HCT116 (cell line): ENCODE data around the gene PDE4B. TPM values are rescaled to one million over a fixed set of nuclear protein-coding genes. Genes with fewer than 3 reads are reported as not detected.
A peak's percentile ranks its signal among the peaks of the same experiment; 100 is the strongest.

ENCODE experiments used
- ATAC-seq: fragments of 200-7000 bp; cut with Tn5 transposase; 2 replicates; pipeline ENCODE4 v1.9.1; 2020; ENCODE audit warnings: mild to moderate bottlenecking, moderate library complexity
- BruUV-seq: library from RNA; stranded (reverse); fragments of 400-500 nt; replicated peaks from 2 replicates; lab custom pipeline; 2021; lab: Mats Ljungman, UMichigan
- CTCF ChIA-PET: fragments of 300-600 bp; sonication (Branson Sonifier 250); formaldehyde crosslinking; loops from one replicate; lab custom pipeline; 2021; ENCODE audit warnings: antibody characterized with exemption; lab: Charles Lee
- POLR2A ChIA-PET: fragments of 300-600, 350-600 bp; sonication (Branson Sonifier 250); formaldehyde crosslinking; loops from one replicate; lab custom pipeline; 2021; ENCODE audit warnings: antibody characterized with exemption; lab: Charles Lee
- RAD21 ChIA-PET, 2 experiments: fragments of 300-600 bp; sonication (Branson Sonifier 250); formaldehyde crosslinking; loops; one replicate each; lab custom pipeline; 2023; ENCODE audit warnings: low total read pairs in 2 of 2; ENCODE audit not compliant: uncharacterized antibody in 2 of 2, unreplicated experiment in 2 of 2, low non-redundant PET in 1 of 2; lab: Charles Lee
- DNase-seq: peaks from one replicate; pipeline ENCODE4 v3.0.0-alpha.2; 2010; ENCODE audit warnings: low read depth, low spot score
- H2AFZ ChIP-seq: fragments of 200-600 bp; shearing (Covaris generic), sonication (generic); 2 replicates; pipeline ENCODE4 v1.6.1; 2017; ENCODE audit warnings: low read depth, mixed run types, mixed read lengths, antibody characterized with exemption, low read length; ENCODE audit not compliant: poor library complexity, severe bottlenecking
- H3K27ac ChIP-seq: 2 replicates; pipeline ENCODE4 v1.5.1; 2012; ENCODE audit warnings: low read depth, low read length
- H3K27me3 ChIP-seq: fragments of 200-600 bp; sonication (generic); 2 replicates; pipeline ENCODE4 v1.6.1; 2016; ENCODE audit warnings: mixed run types, low read length, mixed read lengths; ENCODE audit not compliant: insufficient read depth
- H3K36me3 ChIP-seq, 2 experiments: fragments of 200-500 bp in 1 of 2; fragments of 200-600 bp in 1 of 2; sonication (Bioruptor generic) in 1 of 2; sonication (generic) in 1 of 2; 2 replicates each; pipeline versions ENCODE4 v1.5.1 to v1.6.1; 2014 to 2016; ENCODE audit warnings: low read length in 2 of 2, inconsistent platforms in 1 of 2, mixed read lengths in 1 of 2, mixed run types in 1 of 2; ENCODE audit not compliant: insufficient read depth in 2 of 2, control insufficient read depth in 1 of 2
- H3K4me1 ChIP-seq, 2 experiments: fragments of 200-600 bp in 1 of 2; sonication (generic) in 1 of 2; 2 replicates each; pipeline versions ENCODE4 v1.5.1 to v1.6.1; 2012 to 2017; ENCODE audit warnings: low read length in 2 of 2, inconsistent platforms in 1 of 2, mild to moderate bottlenecking in 1 of 2, mixed read lengths in 1 of 2, mixed run types in 1 of 2, moderate library complexity in 1 of 2; ENCODE audit not compliant: insufficient read depth in 2 of 2, control insufficient read depth in 1 of 2
- H3K4me2 ChIP-seq: fragments of 200-600 bp; sonication (generic); 2 replicates; pipeline ENCODE4 v1.6.1; 2017; ENCODE audit warnings: mixed run types, low read length, mixed read lengths
- H3K4me3 ChIP-seq, 2 experiments: fragments of 200-600 bp in 1 of 2; sonication (generic) in 1 of 2; replicated peaks in 1 of 2; 2 replicates each; pipeline ENCODE4 v1.5.1; 2011 to 2016; ENCODE audit warnings: low read length in 2 of 2, control low read depth in 1 of 2, low read depth in 1 of 2, mild to moderate bottlenecking in 1 of 2, mixed read lengths in 1 of 2, mixed run types in 1 of 2
- H3K79me2 ChIP-seq: fragments of 200-600 bp; sonication (generic); 2 replicates; pipeline ENCODE4 v1.6.1; 2017; ENCODE audit warnings: mild to moderate bottlenecking, mixed run types, low read length, moderate library complexity, mixed read lengths; ENCODE audit not compliant: insufficient read depth
- H3K9ac ChIP-seq: fragments of 200-600 bp; sonication (generic); 2 replicates; pipeline ENCODE4 v1.6.1; 2016; ENCODE audit warnings: low read length, mixed read lengths
- H3K9me2 ChIP-seq: fragments of 200-600 bp; sonication (generic), shearing (Covaris generic); 2 replicates; pipeline ENCODE4 v1.6.1; 2017; ENCODE audit warnings: mixed run types, mild to moderate bottlenecking, moderate library complexity; ENCODE audit not compliant: insufficient read depth
- H3K9me3 ChIP-seq, 2 experiments: fragments of 200-500 bp in 1 of 2; fragments of 200-600 bp in 1 of 2; sonication (Bioruptor generic) in 1 of 2; sonication (generic) in 1 of 2; 2 replicates each; pipeline ENCODE4 v1.6.1; 2014 to 2017; ENCODE audit warnings: low read length in 2 of 2, mixed read lengths in 2 of 2, inconsistent platforms in 1 of 2, low read depth in 1 of 2, mild to moderate bottlenecking in 1 of 2, mixed run types in 1 of 2, moderate library complexity in 1 of 2; ENCODE audit not compliant: control insufficient read depth in 1 of 2, insufficient read depth in 1 of 2
- H4K20me1 ChIP-seq: fragments of 200-600 bp; sonication (generic), shearing (Covaris generic); 2 replicates; pipeline ENCODE4 v1.6.1; 2017; ENCODE audit warnings: mixed run types, mild to moderate bottlenecking, moderate library complexity; ENCODE audit not compliant: insufficient read depth
- CEBPB ChIP-seq: IDR thresholded peaks from 2 replicates; pipeline ENCODE4 v1.6.1; 2012; ENCODE audit warnings: low read depth
- EGR1 ChIP-seq: IDR thresholded peaks from 2 replicates; pipeline ENCODE4 v1.6.1; 2012; ENCODE audit warnings: low read depth
- ELF1 ChIP-seq: IDR thresholded peaks from 2 replicates; pipeline ENCODE4 v1.6.1; 2012; ENCODE audit warnings: low read depth, borderline replicate concordance
- EZH2phosphoT487 ChIP-seq: fragments of 200-600 bp; IDR thresholded peaks from 2 replicates; pipeline ENCODE4 v1.6.1; 2018; ENCODE audit warnings: antibody characterized with exemption, borderline replicate concordance
- POLR2A ChIP-seq: IDR thresholded peaks from 2 replicates; pipeline ENCODE4 v1.7.0; 2011; ENCODE audit warnings: borderline replicate concordance; ENCODE audit not compliant: insufficient read depth, insufficient read length; ENCODE audit errors: extremely low read depth
- SRF ChIP-seq: IDR thresholded peaks from 2 replicates; pipeline ENCODE4 v1.6.1; 2012; ENCODE audit warnings: low read depth
- intact Hi-C: fragments of 100-400 bp; cut with micrococcal nuclease; formaldehyde crosslinking; loops from 2 replicates; pipeline ENCODE4 v1.10.0; 2022
- total RNA-seq: library from RNA; stranded (reverse); gene quantifications from one replicate; pipeline ENCODE4 v1.2.1, GENCODE V29; 2021; ENCODE audit not compliant: unreplicated experiment
- TF ChIP-seq, protein P1 (sequence below): IDR thresholded peaks from 2 replicates; pipeline ENCODE4 v1.6.1; 2012; ENCODE audit warnings: low read depth
- TF ChIP-seq, protein P2 (sequence below): IDR thresholded peaks from 2 replicates; pipeline ENCODE4 v1.6.1; 2011; ENCODE audit warnings: mild to moderate bottlenecking, low read length, moderate library complexity; ENCODE audit not compliant: insufficient replicate concordance; ENCODE audit errors: extremely low read depth
- TF ChIP-seq, protein P3 (sequence below): IDR thresholded peaks from 2 replicates; pipeline ENCODE4 v1.6.1; 2012

Gene PDE4B
- total RNA-seq, 1 experiment from 2014 or later, result 76.9 TPM

GRCh38 chr1:66182551-66183178 lies 390.0 kb downstream of the PDE4B start:
- Histone ChIP-seq H3K9me3 (no peaks in the 10 kb centered on the region), H3K9ac (no peak overlapping the region), H3K36me3 (no peaks in the 10 kb centered on the region), H2AFZ (no peak overlapping the region), H3K4me3 (no peak overlapping the region), H4K20me1 (no peaks in the 10 kb centered on the region), H3K4me2 (no peak overlapping the region), H3K27ac (no peak overlapping the region), H3K4me1 (no peaks in the 10 kb centered on the region), H3K27me3 (no peaks in the 10 kb centered on the region), H3K9me2 (no peaks in the 10 kb centered on the region), H3K79me2 (no peaks in the 10 kb centered on the region)
- TF ChIP-seq CEBPB, result 0 out of 2 replicates have a peak, but pooled peaks have one; percentile 44
- TF ChIP-seq EZH2phosphoT487, result no peak
- intact Hi-C loops, result no loop called here
- ATAC-seq (no peak), DNase-seq (no peak)
- no TSS peak for BruUV-seq
- ChIA-PET CTCF (no interaction called here), RAD21 (no interaction called here), POLR2A (no interaction called here)

- Histone ChIP-seq H3K4me2 (no peak overlapping the region), H3K4me1 (no peaks in the 10 kb centered on the region), H3K27ac (no peak overlapping the region), H3K27me3 (no peaks in the 10 kb centered on the region), H4K20me1 (no peaks in the 10 kb centered on the region), H2AFZ (no peak overlapping the region), H3K79me2 (no peaks in the 10 kb centered on the region), H3K9me3 (no peaks in the 10 kb centered on the region), H3K4me3 (no peak overlapping the region), H3K9me2 (no peaks in the 10 kb centered on the region), H3K36me3 (no peaks in the 10 kb centered on the region), H3K9ac (no peak overlapping the region)
- no peak for TF ChIP-seq EZH2phosphoT487
- TF ChIP-seq, protein P1, sequence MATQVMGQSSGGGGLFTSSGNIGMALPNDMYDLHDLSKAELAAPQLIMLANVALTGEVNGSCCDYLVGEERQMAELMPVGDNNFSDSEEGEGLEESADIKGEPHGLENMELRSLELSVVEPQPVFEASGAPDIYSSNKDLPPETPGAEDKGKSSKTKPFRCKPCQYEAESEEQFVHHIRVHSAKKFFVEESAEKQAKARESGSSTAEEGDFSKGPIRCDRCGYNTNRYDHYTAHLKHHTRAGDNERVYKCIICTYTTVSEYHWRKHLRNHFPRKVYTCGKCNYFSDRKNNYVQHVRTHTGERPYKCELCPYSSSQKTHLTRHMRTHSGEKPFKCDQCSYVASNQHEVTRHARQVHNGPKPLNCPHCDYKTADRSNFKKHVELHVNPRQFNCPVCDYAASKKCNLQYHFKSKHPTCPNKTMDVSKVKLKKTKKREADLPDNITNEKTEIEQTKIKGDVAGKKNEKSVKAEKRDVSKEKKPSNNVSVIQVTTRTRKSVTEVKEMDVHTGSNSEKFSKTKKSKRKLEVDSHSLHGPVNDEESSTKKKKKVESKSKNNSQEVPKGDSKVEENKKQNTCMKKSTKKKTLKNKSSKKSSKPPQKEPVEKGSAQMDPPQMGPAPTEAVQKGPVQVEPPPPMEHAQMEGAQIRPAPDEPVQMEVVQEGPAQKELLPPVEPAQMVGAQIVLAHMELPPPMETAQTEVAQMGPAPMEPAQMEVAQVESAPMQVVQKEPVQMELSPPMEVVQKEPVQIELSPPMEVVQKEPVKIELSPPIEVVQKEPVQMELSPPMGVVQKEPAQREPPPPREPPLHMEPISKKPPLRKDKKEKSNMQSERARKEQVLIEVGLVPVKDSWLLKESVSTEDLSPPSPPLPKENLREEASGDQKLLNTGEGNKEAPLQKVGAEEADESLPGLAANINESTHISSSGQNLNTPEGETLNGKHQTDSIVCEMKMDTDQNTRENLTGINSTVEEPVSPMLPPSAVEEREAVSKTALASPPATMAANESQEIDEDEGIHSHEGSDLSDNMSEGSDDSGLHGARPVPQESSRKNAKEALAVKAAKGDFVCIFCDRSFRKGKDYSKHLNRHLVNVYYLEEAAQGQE, result no peak
- TF ChIP-seq SRF, result no peak
- no peak for TF ChIP-seq POLR2A
- TF ChIP-seq EGR1, result no peak
- TF ChIP-seq, protein P2, sequence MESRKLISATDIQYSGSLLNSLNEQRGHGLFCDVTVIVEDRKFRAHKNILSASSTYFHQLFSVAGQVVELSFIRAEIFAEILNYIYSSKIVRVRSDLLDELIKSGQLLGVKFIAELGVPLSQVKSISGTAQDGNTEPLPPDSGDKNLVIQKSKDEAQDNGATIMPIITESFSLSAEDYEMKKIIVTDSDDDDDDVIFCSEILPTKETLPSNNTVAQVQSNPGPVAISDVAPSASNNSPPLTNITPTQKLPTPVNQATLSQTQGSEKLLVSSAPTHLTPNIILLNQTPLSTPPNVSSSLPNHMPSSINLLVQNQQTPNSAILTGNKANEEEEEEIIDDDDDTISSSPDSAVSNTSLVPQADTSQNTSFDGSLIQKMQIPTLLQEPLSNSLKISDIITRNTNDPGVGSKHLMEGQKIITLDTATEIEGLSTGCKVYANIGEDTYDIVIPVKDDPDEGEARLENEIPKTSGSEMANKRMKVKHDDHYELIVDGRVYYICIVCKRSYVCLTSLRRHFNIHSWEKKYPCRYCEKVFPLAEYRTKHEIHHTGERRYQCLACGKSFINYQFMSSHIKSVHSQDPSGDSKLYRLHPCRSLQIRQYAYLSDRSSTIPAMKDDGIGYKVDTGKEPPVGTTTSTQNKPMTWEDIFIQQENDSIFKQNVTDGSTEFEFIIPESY, result no peak
- no peak for TF ChIP-seq ELF1
- TF ChIP-seq, protein P3, sequence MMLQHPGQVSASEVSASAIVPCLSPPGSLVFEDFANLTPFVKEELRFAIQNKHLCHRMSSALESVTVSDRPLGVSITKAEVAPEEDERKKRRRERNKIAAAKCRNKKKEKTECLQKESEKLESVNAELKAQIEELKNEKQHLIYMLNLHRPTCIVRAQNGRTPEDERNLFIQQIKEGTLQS, result no peak
- CTCF ChIA-PET, result no interaction called here
- DNase-seq (no peak), ATAC-seq (no peak)
- RAD21 ChIA-PET, result no interaction called here
- POLR2A ChIA-PET, result no interaction called here
- intact Hi-C loops, result no loop called here
- no TSS peak for BruUV-seq
Measured at GRCh38 chr1:66183400-66183799, 390.7 kb downstream of the PDE4B start.
